ENCODE data around the gene PLXNC1.

The PLXNC1 gene

DNA sequence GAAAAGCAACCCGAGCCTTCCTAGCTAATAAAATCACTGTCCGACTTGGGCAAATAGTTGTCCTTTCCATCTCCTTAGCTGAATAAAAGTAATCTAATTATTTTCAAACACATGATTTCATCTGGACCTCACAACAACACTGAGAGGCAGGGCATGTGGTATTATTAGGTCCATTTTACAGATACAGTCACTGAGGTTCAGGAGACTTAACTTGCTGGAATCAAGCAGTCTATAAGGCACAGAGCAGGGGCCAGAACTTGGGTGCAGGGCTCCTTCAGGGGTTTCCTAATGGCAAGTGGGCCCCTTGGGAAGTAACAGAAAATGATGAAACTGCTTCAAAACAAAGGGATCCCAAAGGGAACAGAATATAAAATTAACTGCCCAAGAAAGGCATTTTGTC is 15.5 kb downstream of the PLXNC1 start:
- DNase-seq, result no peak

- DNase-seq, result no peak
Measured at GRCh38 chr12:94165138-94165537, 16.8 kb downstream of the PLXNC1 start.

- DNase-seq, result no peak
Measured at GRCh38 chr12:94165670-94166364, 17.4 kb downstream of the PLXNC1 start.

DNA sequence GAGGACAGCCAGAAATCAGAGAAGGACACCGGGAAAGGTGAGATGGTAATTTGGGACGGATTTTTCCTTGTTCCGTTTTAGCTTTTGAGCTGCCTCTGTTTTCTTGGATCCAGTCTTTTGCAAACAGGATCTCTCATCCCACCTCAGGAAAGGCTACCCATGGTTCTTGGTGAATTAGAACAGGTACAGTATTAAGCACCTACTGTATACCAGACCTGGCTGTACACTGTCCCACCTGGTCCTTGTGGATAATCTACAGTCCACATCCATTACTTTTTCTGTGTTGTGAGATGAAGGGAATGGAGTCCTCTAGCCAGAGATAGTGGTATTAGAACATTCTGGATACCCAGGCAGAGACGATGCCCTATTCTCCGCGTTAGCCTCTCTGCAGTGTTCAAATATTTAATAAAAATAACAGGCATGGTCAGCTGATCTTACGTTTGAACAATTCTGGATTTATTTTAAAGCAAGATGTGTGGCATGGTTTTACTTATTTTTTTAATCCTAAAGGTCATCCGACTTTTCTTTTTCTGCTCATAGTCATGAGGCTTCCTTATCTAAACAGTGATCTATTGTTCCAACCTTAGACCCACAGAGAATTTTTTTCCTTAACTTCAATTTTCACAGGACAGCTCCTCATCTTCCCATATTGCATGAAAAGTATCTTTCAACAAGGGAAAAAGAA is 18.8 kb downstream of the PLXNC1 start:
- DNase-seq, result no peak

GRCh38 chr12:94167756-94168416 is 19.5 kb downstream of the PLXNC1 start:
- DNase-seq, result no peak

- no peak for DNase-seq
Measured at GRCh38 chr12:94169495-94169894, 21.1 kb downstream of the PLXNC1 start.

GRCh38 chr12:94169966-94170689 is 21.8 kb downstream of the PLXNC1 start:
- no peak for DNase-seq

GRCh38 chr12:94170690-94171594 is 22.6 kb downstream of the PLXNC1 start:
- DNase-seq, result no peak

DNA sequence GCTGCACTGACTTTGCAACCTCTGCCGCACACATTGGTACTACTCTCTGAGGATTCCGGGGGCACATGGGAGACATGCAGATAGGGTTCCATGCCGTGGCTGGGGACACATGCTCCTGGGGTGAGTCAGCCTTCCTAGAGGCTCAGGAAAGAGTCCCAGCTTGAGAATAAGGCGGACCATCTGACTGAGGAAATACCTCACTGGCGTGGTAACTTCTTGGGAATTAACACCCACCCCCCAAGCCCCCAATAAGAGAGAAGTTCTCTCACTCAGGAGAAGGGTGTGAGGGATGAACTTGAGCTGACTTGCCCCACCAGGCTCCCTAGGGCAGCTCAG is 23.2 kb downstream of the PLXNC1 start:
- no peak for DNase-seq

GRCh38 chr12:94172031-94172430 is 23.7 kb downstream of the PLXNC1 start:
- DNase-seq, result no peak

DNA sequence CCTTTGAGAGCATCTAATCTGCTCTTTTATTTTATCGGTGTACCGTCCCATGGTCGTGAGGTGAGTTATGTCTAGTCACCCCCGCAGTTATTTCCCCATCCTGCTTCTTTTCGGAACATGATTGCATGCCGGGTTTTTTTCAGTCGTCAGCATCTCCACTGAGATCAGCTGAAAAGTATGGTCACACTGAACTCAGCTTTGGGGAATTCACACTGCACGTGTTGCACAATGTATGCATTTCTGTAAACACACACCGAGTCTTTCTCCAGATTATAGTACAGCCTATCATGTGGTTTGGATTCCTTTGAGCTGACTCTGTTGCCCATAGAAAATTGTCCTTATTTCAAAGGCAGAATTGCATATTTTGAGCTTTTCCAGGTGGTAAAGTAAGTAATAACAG is 24.6 kb downstream of the PLXNC1 start:
- DNase-seq, result no peak

DNA sequence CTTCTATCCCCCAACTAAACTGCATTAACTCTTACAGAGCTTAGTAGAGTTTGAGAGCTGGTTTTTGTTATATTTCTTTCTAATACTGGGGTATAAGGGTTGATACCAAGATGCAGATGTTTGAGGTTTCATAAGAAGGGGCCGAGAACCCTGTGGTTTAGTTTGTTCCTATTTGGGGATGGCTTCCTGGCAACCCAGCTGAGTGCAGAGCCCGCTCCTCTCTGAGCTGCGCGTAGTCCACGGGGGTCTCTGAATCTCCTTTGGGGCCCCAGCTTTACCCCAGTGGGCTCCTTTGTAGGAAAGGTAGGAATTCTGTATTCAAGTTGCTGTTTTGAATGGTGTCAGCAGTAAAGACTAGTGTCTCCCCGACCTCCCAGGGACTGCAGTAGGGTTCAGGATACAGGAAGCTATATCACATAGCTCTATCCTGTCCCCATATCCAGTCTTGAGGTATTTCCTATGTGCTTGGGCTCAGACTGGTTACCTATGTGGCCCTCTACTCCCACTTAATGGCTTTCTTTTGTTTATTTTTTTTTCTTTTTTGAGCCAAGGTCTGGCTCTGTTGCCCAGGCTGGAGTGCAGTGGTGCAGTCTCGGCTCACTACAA is 25.4 kb downstream of the PLXNC1 start:
- no peak for DNase-seq

GRCh38 chr12:94174576-94174975 is 26.2 kb downstream of the PLXNC1 start:
- DNase-seq, result no peak

- DNase-seq, result no peak
Measured at GRCh38 chr12:94175763-94176668, 27.6 kb downstream of the PLXNC1 start.

DNA sequence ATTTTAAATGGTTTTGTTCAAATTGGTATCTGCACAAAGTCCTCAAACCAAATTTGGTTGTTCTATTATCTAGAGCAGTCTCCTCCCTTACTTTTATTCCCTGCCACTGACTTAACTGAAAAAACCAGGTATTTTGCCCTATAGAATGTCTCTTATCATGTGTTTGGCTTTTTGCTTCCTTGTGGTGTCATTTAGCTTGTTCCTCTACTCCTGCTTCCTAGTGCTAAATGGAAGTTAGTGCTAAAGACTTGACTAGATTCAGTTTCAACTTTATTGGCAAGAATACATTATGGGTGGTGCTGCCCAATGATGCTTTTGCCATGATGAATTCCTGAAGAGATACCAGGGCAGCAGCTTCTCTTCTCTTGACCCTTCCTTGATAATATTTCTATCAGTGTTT is 29.7 kb downstream of the PLXNC1 start:
- no peak for DNase-seq

DNA sequence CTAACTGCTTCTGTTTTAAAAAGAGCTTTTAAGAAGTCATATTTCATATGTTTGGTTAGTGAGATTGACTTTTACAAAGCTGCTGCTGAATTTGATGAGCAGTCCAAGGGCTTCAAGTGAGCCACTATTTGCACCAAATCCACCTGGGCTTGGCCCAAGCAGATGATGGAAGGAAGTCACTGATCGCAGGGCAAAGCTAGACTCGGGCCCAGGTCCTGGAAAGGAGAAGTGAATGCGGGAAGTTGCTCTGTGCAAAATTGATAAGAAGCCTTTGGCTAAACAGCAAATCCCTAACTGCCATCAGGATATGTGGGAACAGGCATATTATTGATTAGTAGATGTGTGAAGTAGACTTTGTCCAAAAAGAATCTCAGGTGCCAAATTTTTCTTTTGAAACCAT is 30.5 kb downstream of the PLXNC1 start:
- no peak for DNase-seq

- no peak for DNase-seq
Measured at GRCh38 chr12:94179723-94180122, 31.3 kb downstream of the PLXNC1 start.

GRCh38 chr12:94180558-94181296 is 32.4 kb downstream of the PLXNC1 start:
- no peak for DNase-seq

- no peak for DNase-seq
Measured at GRCh38 chr12:94182986-94183707, 34.8 kb downstream of the PLXNC1 start.

All from T1000 (cell line).